Thymus (tissue), 11 donors: ENCODE measurements around the gene ITPK1. TPM values are rescaled to one million over a fixed set of nuclear protein-coding genes. Genes with fewer than 3 reads are reported as not detected.
A peak's percentile ranks its signal among the peaks of the same experiment; 100 is the strongest.

Source experiments
- DNase-seq, 9 donors: peaks; one replicate each; pipeline ENCODE4 v3.0.0-alpha.2; 2013; ENCODE audit warnings: low spot score in 9 of 9, low read depth in 6 of 9, missing footprints in 1 of 9
- H3K27ac ChIP-seq, 2 donors: one replicate each; pipeline ENCODE4 v1.5.1; 2013; ENCODE audit warnings: control low read depth in 1 of 2, low read depth in 1 of 2, low read length in 1 of 2, mild to moderate bottlenecking in 1 of 2, moderate library complexity in 1 of 2
- H3K27me3 ChIP-seq, 2 donors: one replicate each; pipeline ENCODE4 v1.5.1; 2013; ENCODE audit warnings: low read length in 1 of 2; ENCODE audit not compliant: control insufficient read depth in 2 of 2, insufficient read depth in 1 of 2
- H3K36me3 ChIP-seq, 2 donors: one replicate each; pipeline ENCODE4 v1.5.1; 2013; ENCODE audit warnings: low read length in 1 of 2, mild to moderate bottlenecking in 1 of 2, moderate library complexity in 1 of 2; ENCODE audit not compliant: control insufficient read depth in 2 of 2, insufficient read depth in 2 of 2
- H3K4me1 ChIP-seq, 2 donors: one replicate each; pipeline ENCODE4 v1.5.1; 2013; ENCODE audit warnings: low read length in 2 of 2; ENCODE audit not compliant: control insufficient read depth in 2 of 2, insufficient read depth in 2 of 2
- H3K4me3 ChIP-seq, 2 donors: one replicate each; pipeline ENCODE4 v1.5.1; 2013; ENCODE audit warnings: low read length in 2 of 2, control low read depth in 1 of 2, mild to moderate bottlenecking in 1 of 2
- H3K9me3 ChIP-seq, 2 donors: one replicate each; pipeline ENCODE4 v1.5.1; 2013; ENCODE audit warnings: low read length in 1 of 2, mild to moderate bottlenecking in 1 of 2; ENCODE audit not compliant: control insufficient read depth in 2 of 2, insufficient read depth in 1 of 2
- WGBS: extraction: QIAGEN DNeasy Blood & Tissue Kit; methylation state at CpG from one replicate; pipeline ENCODE4 v1.1.7; 2013; 5-methylcytosine and 5-hydroxymethylcytosine counted together
- polyA plus RNA-seq: library from polyadenylated mRNA; stranded (reverse); fragments of 200-250 nt; gene quantifications from one replicate; pipeline ENCODE4 v1.2.3, GENCODE V29; 2013
- total RNA-seq: library from RNA; stranded (reverse); fragments of 120-200 nt; gene quantifications from one replicate; pipeline ENCODE4 v1.2.4, GENCODE V29; 2013
- donor health status: healthy.

Gene ITPK1
- total and polyA plus RNA-seq, 2 donors = 9.5 to 20.9 TPM

- H3K36me3 ChIP-seq = no peaks in the 10 kb centered on the region
- no peak for DNase-seq
- 87% methylated on average over 11 of the region's 11 CpGs for WGBS
Measured at GRCh38 chr14:93039649-93040315, 75.9 kb downstream of the ITPK1 start.

GRCh38 chr14:93037351-93037750, 78.4 kb downstream of the ITPK1 start:
- Histone ChIP-seq H3K27ac (no peak overlapping the region), H3K27me3 (no peaks in the 10 kb centered on the region), H3K9me3 (peaks cover 0 to 2% of the 10 kb centered on the region in 2 donors), H3K4me1 (peaks cover 18 to 20% of the 10 kb centered on the region in 2 donors), H3K4me3 (no peak overlapping the region), H3K36me3 (no peaks in the 10 kb centered on the region)
- WGBS = 85% methylated on average over 6 of the region's 6 CpGs
- no peak for DNase-seq

More at GRCh38 chr14:93039649-93040315, 75.9 kb downstream of the ITPK1 start:
- peaks cover under 1 to 2% of the 10 kb centered on the region in 2 donors for H3K4me1 ChIP-seq
- H3K27ac ChIP-seq = no peak overlapping the region
- H3K9me3 ChIP-seq = no peaks in the 10 kb centered on the region
- no peak overlapping the region for H3K4me3 ChIP-seq
- no peaks in the 10 kb centered on the region for H3K27me3 ChIP-seq

GRCh38 chr14:93036652-93037345, 78.9 kb downstream of the ITPK1 start:
- WGBS = 96% methylated on average over 12 of the region's 12 CpGs
- H3K4me1 ChIP-seq = peaks cover 18 to 20% of the 10 kb centered on the region in 2 donors
- no peaks in the 10 kb centered on the region for H3K36me3 ChIP-seq
- DNase-seq = no peak
- no peaks in the 10 kb centered on the region for H3K27me3 ChIP-seq
- no peak overlapping the region for H3K4me3 ChIP-seq
- peaks cover 0 to 2% of the 10 kb centered on the region in 2 donors for H3K9me3 ChIP-seq
- H3K27ac ChIP-seq = no peak overlapping the region

- DNase-seq = no peak
- WGBS = 96% methylated on average over 22 of the region's 22 CpGs
- Histone ChIP-seq H3K27ac (no peak overlapping the region), H3K9me3 (peaks cover 0 to 2% of the 10 kb centered on the region in 2 donors), H3K4me1 (peaks cover 18 to 20% of the 10 kb centered on the region in 2 donors), H3K27me3 (no peaks in the 10 kb centered on the region), H3K36me3 (no peaks in the 10 kb centered on the region), H3K4me3 (no peak overlapping the region)
Measured at GRCh38 chr14:93035917-93036651, 79.6 kb downstream of the ITPK1 start.

GRCh38 chr14:93035585-93035916, 80.2 kb downstream of the ITPK1 start:
- H3K4me1 ChIP-seq = peaks cover 18 to 20% of the 10 kb centered on the region in 2 donors

GRCh38 chr14:93034671-93034994, 81.1 kb downstream of the ITPK1 start:
- Histone ChIP-seq H3K4me3 (no peak overlapping the region), H3K4me1 (peaks cover 18 to 20% of the 10 kb centered on the region in 2 donors), H3K36me3 (no peaks in the 10 kb centered on the region), H3K27ac (peak overlapping the region in 1 of 2 donors; percentile 50), H3K9me3 (peaks cover 0 to 2% of the 10 kb centered on the region in 2 donors), H3K27me3 (no peaks in the 10 kb centered on the region)
- no peak for DNase-seq
- 94% methylated on average over 5 of the region's 5 CpGs for WGBS

More at GRCh38 chr14:93035585-93035916, 80.2 kb downstream of the ITPK1 start:
- no peak for DNase-seq
- Histone ChIP-seq H3K36me3 (no peaks in the 10 kb centered on the region), H3K27me3 (no peaks in the 10 kb centered on the region), H3K27ac (no peak overlapping the region), H3K9me3 (peaks cover 0 to 2% of the 10 kb centered on the region in 2 donors), H3K4me3 (no peak overlapping the region)
- WGBS = 96% methylated on average over 5 of the region's 5 CpGs

- peak overlapping the region; percentile 57 to 66 for H3K27ac ChIP-seq
- 27% methylated on average over 7 of the region's 7 CpGs for WGBS
- peak in 8 of 9 donors; percentile 34 to 78 (median 53) for DNase-seq
Measured at GRCh38 chr14:93033983-93034670, 81.6 kb downstream of the ITPK1 start.

GRCh38 chr14:93033084-93033982, 82.4 kb downstream of the ITPK1 start:
- Histone ChIP-seq H3K9me3 (peaks cover 0 to 2% of the 10 kb centered on the region in 2 donors), H3K27me3 (no peaks in the 10 kb centered on the region), H3K36me3 (no peaks in the 10 kb centered on the region), H3K4me3 (no peak overlapping the region), H3K4me1 (peaks cover 18 to 20% of the 10 kb centered on the region in 2 donors), H3K27ac (peak overlapping the region; percentile 57 to 66)
- WGBS = 77% methylated on average over 6 of the region's 6 CpGs
- DNase-seq = peak in 1 of 9 donors; percentile 22

More at GRCh38 chr14:93033983-93034670, 81.6 kb downstream of the ITPK1 start:
- Histone ChIP-seq H3K27me3 (no peaks in the 10 kb centered on the region), H3K36me3 (no peaks in the 10 kb centered on the region), H3K4me3 (no peak overlapping the region), H3K9me3 (peaks cover 0 to 2% of the 10 kb centered on the region in 2 donors), H3K4me1 (peaks cover 18 to 20% of the 10 kb centered on the region in 2 donors)
